GM10248 (cell line): Measurements from ENCODE around the gene NIN.

Experiments used
- CTCF ChIA-PET: fragments of 300-600 bp; sonication (Branson Sonifier 250); formaldehyde crosslinking; extraction: SDS; loops from one replicate; lab custom pipeline; 2021; ENCODE audit warnings: antibody characterized with exemption; lab: Yijun Ruan, JAX
- POLR2A ChIA-PET: fragments of 350-650 bp; sonication (Branson Sonifier 250); formaldehyde crosslinking; extraction: SDS; loops from one replicate; lab custom pipeline; 2020; ENCODE audit warnings: antibody characterized with exemption; lab: Yijun Ruan, JAX
- DNase-seq: peaks from one replicate; pipeline ENCODE4 v3.0.0; 2012; ENCODE audit errors: extremely low spot score
- CTCF ChIP-seq: IDR thresholded peaks from 2 replicates; pipeline ENCODE4 v1.5.1; 2012; ENCODE audit warnings: mild to moderate bottlenecking, low read depth; ENCODE audit errors: extremely low read depth, missing control alignments, control extremely low read depth

NIN gene

GRCh38 chr14:50758305-50758704 is 72.7 kb downstream of the NIN start:
- no peak for DNase-seq
- CTCF ChIA-PET, result interaction anchor here (1.4 to 11.9 kb wide), 13 partner anchors 9 to 157 kb away, joined by 3 to 217 read pairs (median 5); no protein-coding TSS in a partner anchor

GRCh38 chr14:50757702-50758101 is 73.3 kb downstream of the NIN start:
- DNase-seq, result no peak
- POLR2A ChIA-PET, result interaction anchor here (0.6 to 1.2 kb wide), 2 partner anchors 21 to 847 kb away, joined by 3 to 6 read pairs; no protein-coding TSS in a partner anchor
- CTCF ChIA-PET, result interaction anchor here (1.2 to 11.9 kb wide), 15 partner anchors 9 to 157 kb away, joined by 3 to 217 read pairs (median 6); no protein-coding TSS in a partner anchor
- no peak for TF ChIP-seq CTCF

More at GRCh38 chr14:50758305-50758704, 72.7 kb downstream of the NIN start:
- POLR2A ChIA-PET, result interaction anchor here (0.6 kb wide), 1 partner anchor 847 kb away, joined by 3 read pairs; no protein-coding TSS in a partner anchor
- TF ChIP-seq CTCF, result no peak

GRCh38 chr14:50756300-50756699 is 74.7 kb downstream of the NIN start:
- TF ChIP-seq CTCF, result no peak
- ChIA-PET CTCF (interaction anchor here (1.1 to 11.9 kb wide), 8 partner anchors 11 to 155 kb away, joined by 4 to 217 read pairs (median 8); no protein-coding TSS in a partner anchor), POLR2A (no interaction called here)
- peak; percentile 22 for DNase-seq

- TF ChIP-seq CTCF, result no peak
- DNase-seq, result no peak
- POLR2A ChIA-PET, result no interaction called here
- CTCF ChIA-PET, result interaction anchor here (0.9 to 2.9 kb wide), 6 partner anchors 10 to 26 kb away, joined by 3 to 7 read pairs (median 5); no protein-coding TSS in a partner anchor
Observed at GRCh38 chr14:50750323-50750722, 80.6 kb downstream of the NIN start.

GRCh38 chr14:50745401-50746058 is 85.4 kb downstream of the NIN start:
- ChIA-PET CTCF (interaction anchor here (0.9 to 3.2 kb wide), 3 partner anchors 11 to 33 kb away, joined by 4 to 16 read pairs (median 5); no protein-coding TSS in a partner anchor), POLR2A (interaction anchor here (1.4 kb wide), 1 partner anchor 17 kb away, joined by 8 read pairs; no protein-coding TSS in a partner anchor)
- no peak for TF ChIP-seq CTCF
- DNase-seq, result no peak

GRCh38 chr14:50744231-50744630 is 86.7 kb downstream of the NIN start:
- CTCF ChIA-PET, result interaction anchor here (1.0 to 3.2 kb wide), 3 partner anchors 12 to 124 kb away, joined by 3 to 16 read pairs (median 6); no protein-coding TSS in a partner anchor
- POLR2A ChIA-PET, result no interaction called here
- TF ChIP-seq CTCF, result no peak
- DNase-seq, result no peak
